Myocyte (in vitro differentiated cells): Measurements from ENCODE around the gene PLEKHA8. TPM values are rescaled to one million over a fixed set of nuclear protein-coding genes. Genes with fewer than 3 reads are reported as not detected.

Experiments used
- DNase-seq: peaks from one replicate; pipeline ENCODE4 v3.0.0-alpha.2; 2012; ENCODE audit warnings: low read depth
- polyA plus RNA-seq: library from polyadenylated mRNA; unstranded; fragments of >200 nt; gene quantifications from one replicate; pipeline ENCODE4 v1.2.1, GENCODE V29; 2012; ENCODE audit warnings: missing spikeins
- total RNA-seq: library from RNA; depleted of rRNA; stranded (reverse); fragments of >200 nt; gene quantifications from 2 replicates; pipeline ENCODE4 v1.2.3, GENCODE V29; 2014

The PLEKHA8 gene
- total RNA-seq, result 11.9 and 15.3 TPM in 2 replicates
- 6.9 TPM for polyA plus RNA-seq

DNA sequence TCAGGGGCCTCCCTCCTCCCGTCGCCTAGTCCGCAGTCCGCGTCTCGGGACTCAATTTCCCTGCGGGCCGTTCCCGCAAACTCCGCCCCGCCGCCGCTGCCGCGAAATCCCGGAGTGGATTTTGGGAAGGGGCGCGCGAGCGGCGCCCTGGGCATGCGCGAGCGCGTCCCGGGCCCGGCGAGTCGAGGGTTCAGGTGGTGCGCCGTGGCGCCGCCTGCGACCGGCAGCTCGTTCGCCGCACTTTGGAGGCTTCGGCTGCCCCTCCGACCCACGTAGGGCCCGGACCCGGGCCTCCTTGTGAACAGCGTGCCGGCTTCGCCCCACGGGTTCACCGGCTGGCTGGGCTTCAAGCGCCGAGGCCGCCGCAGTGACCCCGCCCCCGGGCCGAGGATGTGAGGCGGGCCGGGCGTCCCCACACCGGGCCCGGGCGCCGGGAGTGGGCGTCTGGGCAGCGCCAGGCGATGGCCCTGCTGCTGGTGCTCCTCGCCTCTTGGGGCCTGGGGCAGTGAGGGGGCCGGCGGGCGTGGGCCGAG lies at the start of gene PLEKHA8:
Gene PLEKHA8 (plus strand): TSS at position 197 of the 533 bp plus-strand sequence. CDS start 351 bp downstream, outside the sequence.
- DNase-seq, result peak; percentile 96

DNA sequence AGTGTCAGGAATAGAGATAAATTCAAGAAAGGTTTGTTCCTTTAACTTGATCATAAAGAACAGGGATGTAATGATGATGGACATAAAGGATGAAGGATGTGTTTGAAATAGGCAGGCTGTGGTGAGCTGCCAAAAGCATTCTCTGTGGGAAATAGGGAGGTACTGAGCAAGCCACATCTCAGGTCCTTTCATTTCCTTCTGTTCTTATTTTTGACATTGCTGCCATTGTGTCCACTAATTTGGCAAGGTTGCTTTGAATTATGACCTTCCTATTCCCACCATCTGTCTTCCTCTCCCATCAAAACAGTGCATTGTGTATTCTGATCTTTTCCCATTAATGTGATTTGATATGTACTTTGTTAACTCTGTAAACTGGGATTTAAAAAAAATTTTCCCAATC lies 48.1 kb upstream of the PLEKHA8 start:
- no peak for DNase-seq

DNA sequence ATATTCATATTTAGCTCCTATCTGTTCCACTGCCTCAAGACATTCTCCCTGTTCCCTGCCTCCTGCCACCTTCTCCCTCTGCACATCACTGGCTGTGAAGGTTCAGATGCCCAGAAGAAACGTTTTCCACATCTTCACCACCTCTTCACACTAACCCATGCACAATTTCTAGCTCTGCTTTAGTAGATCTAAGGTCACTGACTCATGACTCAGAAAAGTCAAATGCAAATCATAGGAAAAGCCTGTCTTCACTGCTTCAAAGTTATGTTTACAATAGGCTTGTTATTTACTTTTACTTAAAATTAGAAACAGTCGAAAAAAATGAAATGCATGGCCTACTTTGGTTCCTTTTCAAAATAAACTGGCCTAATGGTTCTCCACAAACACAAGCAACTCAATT lies 41.1 kb upstream of the PLEKHA8 start:
- DNase-seq, result peak; percentile 15

- peak; percentile 78 for DNase-seq
Measured at GRCh38 chr7:29987811-29988317, 40.3 kb upstream of the PLEKHA8 start.

GRCh38 chr7:29988424-29989256 lies 39.6 kb upstream of the PLEKHA8 start:
- DNase-seq, result peak; percentile 61

DNA sequence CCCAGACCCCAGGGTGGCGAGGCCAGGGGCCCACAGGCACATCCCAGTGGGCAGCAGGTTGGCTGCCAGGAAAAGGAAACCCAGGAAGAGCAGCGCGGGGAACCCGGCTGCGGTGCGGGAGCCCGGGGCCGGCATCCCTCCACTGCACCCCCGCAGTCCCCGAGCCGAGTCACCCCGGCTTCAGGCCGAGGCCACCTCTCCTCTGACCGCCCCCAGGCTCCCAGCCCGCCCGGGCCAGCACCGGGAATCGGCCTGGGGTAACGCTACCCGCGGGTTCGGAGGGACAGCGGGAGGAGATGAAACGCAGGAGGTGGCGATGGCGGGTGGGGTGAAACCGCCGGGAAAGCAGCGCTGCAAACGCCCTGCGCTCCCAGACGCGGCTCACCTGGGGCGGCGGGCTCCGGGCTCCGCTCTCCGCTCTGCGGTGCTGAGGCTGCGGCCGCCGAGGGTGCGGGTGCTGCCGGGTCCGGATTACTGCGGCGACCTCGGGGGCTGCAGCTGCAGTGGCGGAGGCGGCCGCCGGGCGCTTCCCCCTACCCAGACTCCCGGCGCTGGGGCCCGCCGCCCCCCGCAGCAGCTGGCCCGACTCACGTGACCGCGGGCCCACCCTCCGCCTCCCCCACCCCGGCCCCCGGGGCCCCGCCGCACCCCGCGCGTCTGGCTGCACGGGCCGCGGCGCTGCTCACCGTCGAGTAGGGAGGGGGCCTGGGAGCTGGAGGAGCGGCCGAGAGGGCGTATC lies 38.8 kb upstream of the PLEKHA8 start, which contains the start of gene SCRN1:
Gene SCRN1 (minus strand): TSS at position 545 of the 739 bp plus-strand sequence. CDS start 20,734 bp downstream, outside the sequence.
- DNase-seq, result peak; percentile 73

- DNase-seq, result no peak
Measured at GRCh38 chr7:29990931-29991330, 37.3 kb upstream of the PLEKHA8 start.

DNA sequence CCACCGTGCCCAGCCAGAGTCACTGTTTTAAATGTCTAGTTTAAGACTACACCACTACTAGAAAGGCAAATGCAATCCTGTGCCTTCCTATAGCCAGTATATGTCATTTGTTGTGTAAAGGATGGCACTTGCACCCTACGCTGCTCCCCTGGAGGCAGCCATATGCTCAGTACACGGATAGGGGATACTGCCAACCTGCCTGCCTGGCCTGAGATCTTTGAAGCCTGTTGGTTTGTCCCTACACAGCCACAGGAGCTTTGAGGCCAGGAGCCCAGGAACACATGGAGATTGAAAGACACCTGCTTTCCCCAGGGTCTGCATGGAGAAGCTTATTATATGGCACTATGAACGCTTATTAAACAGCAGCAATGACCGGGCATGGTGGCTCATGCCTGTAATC lies 36.3 kb upstream of the PLEKHA8 start:
- no peak for DNase-seq

DNA sequence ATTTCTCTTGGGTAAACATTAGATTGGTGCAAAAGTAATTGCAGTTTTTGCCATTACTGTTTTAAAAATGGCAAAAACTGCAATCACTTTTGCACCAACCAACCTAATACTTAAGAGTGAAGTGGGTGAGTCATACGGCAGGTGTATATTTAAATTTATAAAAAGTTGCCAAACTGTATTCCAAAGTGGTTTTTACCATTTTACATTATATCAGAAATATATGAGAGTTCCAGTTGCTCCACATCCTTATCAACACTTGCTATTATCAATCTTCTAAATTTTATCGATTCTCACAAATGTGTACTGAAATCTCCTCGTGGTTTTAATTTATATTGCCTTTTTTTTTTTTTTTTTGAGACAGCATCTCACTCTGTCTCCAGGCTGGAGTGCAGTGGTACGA lies 35.1 kb upstream of the PLEKHA8 start:
- no peak for DNase-seq

- no peak for DNase-seq
Measured at GRCh38 chr7:29995652-29996051, 32.6 kb upstream of the PLEKHA8 start.

DNA sequence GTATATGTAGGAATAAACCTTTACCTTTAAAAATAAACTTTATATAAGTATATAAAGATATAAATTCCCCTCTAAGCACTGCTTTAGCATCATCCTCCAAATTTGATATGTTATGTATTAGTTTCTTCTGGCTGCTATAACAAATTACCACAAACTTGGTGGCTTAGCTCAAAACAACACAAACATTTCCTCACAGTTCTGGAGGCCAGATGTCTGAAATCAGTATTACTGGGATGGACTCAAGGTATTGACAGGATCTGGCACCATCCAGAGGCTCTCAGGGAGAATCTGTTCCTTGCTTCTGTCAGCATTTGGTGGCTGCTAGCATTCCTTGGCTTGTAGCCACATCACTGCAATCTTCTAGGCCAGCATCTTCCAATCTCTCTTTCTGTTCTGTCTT lies 31.9 kb upstream of the PLEKHA8 start:
- DNase-seq, result no peak

- no peak for DNase-seq
Measured at GRCh38 chr7:29998489-29998888, 29.7 kb upstream of the PLEKHA8 start.

- DNase-seq, result peak; percentile 17
Measured at GRCh38 chr7:30001998-30002397, 26.2 kb upstream of the PLEKHA8 start.

DNA sequence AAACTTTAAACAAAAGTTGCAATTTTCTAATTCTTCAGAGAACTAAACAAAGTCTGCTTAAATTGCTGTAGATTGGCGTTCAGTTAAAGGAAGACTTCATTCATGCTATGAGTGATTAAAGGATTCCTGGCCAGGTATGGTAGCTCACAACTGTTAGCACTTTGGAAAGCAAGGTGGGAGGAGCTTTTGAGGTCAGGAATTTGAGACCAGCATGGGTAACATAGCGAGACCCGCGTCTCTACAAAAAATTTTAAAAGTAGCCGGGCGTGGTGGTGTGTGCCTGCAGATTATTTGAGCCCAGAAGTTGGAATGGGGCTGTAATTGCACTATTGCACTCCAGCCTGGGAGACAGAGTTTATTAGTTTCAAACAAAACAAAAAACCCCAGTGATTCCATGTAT lies 25.1 kb upstream of the PLEKHA8 start:
- DNase-seq, result no peak

- no peak for DNase-seq
Measured at GRCh38 chr7:30005464-30005863, 22.7 kb upstream of the PLEKHA8 start.

DNA sequence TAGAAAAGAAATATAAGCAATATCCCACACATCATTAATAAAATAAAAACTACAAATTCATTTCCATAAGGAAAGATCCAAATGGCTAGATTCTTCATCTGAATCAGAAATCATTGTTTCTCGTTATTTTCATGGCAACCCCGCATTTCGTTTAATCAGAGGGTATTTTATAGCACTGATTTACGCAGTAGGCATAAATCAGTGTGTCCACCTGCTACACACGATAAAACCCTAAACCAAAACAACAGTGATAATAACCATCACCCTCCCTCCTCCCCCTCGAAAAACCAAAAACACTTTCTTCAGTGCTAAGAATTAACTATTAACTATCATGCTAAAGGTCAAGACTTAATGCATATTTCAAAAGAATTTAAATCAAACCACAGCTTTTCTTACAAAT lies 18.2 kb upstream of the PLEKHA8 start:
- DNase-seq, result no peak

GRCh38 chr7:30012757-30013156 lies 15.5 kb upstream of the PLEKHA8 start:
- DNase-seq, result no peak

DNA sequence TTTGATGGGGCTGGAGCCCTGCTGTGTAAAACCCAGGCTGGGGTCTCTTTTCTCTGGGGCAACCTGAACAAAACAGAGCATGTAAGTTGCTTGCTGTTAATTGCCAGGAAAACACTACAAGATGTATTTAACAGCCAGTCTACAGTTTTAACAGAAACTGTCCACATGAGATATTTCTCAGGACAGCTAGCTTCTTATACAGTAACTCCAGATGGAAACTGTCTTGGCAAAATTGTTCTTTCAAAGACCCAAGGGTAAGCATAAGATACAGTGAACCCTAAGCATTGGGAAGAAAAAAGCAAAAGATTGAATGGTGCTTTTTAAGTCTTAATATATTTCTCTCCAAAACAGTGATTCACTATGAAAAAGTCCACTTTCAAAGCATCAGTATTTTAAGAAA lies 9.8 kb upstream of the PLEKHA8 start:
- no peak for DNase-seq

DNA sequence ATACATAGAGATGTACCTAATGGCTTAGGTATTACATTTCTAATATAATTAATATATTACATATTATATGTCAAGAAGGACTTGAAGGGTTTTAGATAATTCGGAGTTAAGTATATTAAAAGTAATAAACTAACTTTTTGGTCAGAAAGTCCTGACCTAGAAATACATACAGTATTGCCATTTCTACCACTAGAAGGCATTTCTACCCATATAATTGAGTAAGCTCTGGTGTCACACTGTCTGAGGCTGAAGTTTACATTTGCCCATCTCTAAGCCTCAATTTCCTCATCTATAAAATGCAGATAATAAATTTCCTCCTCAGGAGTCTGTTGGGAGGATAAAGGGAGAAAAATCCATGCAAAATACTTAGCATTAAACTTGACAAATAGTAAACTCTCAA lies 8.8 kb upstream of the PLEKHA8 start:
- no peak for DNase-seq

DNA sequence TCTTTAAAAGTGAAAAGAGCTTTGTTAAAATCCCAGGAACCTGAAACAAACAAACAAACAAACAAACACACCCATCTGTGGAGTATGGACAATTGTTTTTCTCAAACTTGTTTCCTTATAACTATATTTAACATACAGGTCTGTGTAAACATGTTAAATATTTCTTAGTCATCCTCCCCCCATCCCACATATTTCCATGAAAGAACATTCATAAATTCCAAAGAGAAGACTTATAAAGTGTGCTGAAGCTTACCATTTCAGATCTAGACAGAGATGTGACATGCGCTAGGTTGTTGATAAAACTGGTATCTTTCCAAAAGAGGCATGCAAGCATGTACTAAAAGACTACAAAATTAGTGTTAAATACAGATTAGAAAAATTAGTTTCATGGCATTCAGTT lies 8.3 kb upstream of the PLEKHA8 start:
- DNase-seq, result no peak

- DNase-seq, result no peak
Measured at GRCh38 chr7:30020535-30020934, 7.7 kb upstream of the PLEKHA8 start.

DNA sequence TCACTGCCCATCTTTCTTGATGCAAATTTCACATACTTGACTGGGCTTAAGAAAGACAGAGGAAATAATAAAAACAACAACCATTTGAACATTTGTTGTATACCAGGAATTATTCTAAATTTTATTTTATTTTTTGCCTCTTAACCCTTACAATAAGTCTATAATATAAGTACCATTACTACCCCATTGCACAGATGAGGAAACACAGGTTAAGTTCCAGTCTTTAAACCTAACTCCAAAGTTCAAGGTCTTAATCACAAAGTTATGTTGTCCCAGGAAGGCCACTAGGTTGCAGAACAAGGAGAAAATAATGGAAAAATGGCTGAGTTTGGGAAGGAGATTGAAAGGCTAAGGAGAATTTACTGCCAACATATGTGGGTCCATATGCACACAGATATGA lies 5.2 kb upstream of the PLEKHA8 start:
- DNase-seq, result no peak
